GM04504 (cell line): Measurements from ENCODE around the gene CRACDL.

Source experiments
- DNase-seq: peaks from one replicate; pipeline ENCODE4 v3.0.0-alpha.2; 2012; ENCODE audit warnings: low read depth

Gene CRACDL

GRCh38 chr2:98801921-98802321 lies 134.1 kb downstream of the CRACDL start:
- no peak for DNase-seq

DNA sequence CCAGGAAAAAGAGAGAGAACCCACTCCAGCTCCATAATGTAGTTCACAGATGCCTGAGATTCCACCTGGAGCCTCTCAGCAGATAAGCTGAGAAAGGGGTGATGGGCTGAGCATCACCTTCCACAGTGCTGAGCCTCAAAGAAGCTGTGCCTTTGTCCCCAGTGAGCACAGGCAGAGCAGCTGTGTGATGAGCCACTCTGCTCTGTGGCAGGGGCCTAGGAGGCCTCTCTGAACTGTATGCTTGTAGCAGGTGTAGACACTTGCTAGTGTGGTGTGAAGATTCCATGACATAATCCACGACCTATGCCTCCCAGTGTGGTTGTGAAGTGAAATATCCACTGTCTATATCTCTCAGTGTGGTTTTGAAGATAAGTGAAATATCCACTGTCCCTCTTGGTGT lies 134.7 kb downstream of the CRACDL start:
- DNase-seq, result no peak

- no peak for DNase-seq
Observed at GRCh38 chr2:98800330-98801064, 135.5 kb downstream of the CRACDL start.

DNA sequence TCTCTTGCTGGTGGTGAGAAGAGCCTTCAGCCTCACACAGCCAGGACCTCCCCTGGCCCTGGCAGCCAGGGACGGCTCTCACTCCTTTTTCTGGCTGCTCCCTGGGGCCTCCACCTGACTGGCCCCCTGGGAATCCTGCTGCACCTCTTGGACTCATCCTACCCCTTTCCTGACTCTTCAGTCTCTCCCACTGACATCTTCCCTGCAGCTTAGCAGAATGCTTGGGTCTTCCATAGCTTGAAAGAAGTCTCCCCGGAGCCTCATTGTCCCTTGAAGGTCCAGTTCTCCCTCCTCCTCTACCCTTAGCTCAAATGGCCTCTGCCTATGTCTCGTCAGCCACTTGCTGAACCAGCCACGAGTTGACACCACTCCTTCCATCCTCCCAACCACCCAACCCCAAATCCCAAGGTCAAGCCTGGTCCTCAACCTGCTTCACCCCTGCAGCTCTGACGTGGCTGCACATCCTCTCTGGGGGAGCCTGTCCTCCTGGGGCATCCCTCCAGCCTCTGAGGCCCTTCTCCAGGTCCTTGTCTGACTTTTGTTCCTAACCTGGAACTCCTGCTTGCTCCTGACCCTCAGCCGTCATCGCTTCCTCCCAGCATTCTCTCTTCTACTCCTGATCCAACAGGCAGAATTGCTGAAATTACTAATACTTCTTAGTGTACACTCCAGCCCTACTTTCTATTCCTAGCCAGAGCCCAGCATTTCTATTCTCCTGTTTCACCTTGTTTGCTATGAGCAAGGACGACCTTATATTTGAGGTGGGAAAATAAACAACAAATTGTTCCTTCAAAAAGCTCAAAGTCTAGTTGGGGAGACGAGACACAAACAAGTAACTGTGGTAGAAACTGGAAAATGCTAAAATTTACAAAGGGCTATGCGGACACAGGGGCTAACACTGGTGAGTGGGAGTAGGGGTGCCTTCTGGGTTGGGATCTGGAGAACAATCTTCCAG lies 136.4 kb downstream of the CRACDL start:
- no peak for DNase-seq

DNA sequence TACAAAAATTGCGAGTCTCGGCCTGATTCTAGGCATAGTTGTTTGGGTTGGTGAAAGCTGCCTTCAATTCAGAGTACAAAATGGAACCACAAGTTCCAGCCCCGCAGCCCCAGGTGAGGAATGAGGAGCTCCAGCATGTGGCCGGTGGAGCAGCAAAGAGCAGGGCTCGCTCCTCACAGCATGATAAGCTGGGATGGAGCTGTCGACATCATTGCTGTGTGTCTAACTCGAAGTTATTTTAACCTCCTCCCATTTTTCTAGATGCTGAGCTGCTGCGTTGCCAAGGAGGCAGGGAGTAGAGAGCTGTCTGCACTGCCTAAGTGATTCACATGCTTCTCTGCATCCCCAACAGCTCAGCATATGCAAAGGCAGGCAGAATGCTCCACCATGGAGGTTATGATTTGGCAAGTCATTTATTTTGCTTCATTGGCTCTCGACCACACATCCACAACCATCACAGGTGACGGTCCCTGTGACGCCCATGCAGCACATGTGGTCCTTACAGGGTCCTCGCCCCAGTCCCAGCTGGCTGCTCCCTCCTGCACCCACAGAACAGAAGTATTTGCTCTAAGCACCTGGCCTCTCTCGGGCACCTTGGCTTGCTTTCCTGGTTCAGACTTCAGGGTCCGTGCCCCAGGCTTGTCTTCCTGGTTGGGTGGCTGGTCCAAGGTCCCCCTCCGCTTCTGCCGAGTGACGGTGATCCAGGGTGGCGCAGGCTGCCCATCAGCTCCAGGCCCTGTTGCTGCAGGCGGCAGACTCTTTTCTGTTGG lies 139.1 kb downstream of the CRACDL start:
- DNase-seq, result no peak

DNA sequence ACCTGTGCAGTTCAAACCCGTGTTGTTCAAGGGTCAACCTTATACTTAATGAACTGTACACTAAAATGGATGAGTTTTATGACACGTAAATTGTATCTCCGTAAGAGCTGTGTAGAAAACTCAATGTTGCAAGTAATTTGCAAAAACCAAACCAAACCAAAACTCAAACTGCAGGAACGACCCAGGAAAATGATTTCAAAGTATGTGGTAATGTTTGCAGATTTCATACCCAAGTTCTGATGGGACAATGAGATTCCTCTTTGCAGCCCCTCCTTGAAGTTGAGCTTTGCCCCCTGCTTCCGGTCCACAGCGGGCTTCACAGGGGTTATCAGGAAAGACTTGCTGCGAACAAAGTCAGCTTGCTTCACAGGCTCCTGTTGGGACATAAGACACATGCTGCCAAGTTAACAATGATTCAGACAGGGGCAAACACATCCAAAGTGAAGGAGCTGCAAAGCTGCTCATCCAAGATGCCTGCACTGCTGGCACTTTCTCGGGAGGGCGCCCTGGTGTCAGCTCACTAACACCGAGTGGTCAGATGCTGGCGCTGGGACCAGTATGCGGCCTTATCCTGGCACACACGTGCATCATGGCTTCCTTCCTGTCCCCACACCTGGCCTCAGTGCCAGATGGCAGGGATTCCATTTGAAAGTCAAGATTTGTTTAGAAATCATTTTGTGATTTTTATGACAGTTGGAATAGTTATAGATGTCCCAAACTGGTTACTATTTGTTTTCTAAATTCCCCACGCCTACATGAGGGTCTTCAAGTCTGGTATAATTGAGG lies 139.9 kb downstream of the CRACDL start:
- DNase-seq, result no peak

DNA sequence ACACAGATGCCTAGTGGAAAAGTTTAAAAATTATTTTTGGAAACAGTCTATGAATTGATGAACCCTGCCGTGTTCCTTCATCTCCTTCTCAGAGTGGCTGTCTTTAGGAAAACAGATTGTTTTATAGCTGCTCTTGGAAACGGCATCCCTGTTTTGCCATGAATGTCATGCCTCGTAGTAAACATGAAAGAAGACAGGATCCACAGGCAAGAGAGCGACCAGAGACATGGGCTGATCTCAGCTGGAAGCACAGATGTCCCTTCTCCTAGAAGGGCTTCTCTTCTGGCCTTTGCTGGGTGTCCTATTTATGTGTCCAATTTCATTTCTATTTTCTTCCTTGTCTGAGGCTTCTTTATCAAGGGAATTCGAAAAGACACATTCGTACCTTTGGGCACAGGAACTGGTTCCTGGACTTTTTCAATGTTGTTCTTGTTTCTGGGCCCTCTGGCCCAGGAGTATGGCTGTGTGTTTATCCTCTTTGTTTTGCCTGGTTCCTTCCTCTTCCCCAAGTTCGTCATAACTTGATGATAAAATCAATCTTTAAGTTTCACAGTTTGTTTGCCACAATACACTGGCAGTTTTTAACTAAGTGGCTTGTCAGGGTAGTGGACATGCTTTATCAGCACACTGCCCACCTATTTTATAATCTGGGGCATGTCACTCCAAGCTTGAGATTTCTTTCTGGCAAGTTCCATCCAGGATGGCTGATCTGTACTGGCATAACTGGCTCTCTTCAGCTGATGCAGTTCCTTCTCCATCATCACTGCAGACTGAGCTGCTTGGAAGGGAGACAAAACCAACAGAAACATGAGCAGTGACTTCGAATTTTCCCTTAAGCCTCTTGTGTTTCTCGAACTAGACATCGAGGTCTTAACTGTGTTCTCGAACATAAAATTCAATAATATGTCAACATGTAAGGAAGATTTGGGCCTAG lies 141.9 kb downstream of the CRACDL start:
- no peak for DNase-seq

GRCh38 chr2:98793275-98793674 lies 142.8 kb downstream of the CRACDL start:
- DNase-seq, result no peak

DNA sequence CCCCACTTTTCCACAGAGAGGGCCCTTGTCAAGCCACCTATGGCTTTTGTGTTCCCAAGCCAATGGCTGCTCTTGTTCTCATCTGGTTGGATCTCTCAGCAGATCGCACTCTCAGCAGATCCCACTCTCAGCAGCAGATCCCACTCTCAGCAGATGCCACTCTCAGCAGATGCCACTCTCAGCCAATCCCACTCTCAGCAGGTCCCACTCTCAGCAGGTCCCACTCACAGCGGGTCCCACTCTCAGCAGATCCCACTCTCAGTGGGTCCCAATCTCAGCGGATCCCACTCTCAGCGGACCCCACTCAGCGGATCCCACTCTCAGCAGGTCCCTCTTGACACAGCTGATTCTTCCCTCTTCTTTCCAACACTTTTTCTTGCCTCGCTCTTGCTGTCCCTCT lies 145.8 kb downstream of the CRACDL start:
- DNase-seq, result no peak

GRCh38 chr2:98787700-98788099 lies 148.3 kb downstream of the CRACDL start:
- DNase-seq, result no peak

GRCh38 chr2:98786179-98786578 lies 149.8 kb downstream of the CRACDL start:
- DNase-seq, result no peak

DNA sequence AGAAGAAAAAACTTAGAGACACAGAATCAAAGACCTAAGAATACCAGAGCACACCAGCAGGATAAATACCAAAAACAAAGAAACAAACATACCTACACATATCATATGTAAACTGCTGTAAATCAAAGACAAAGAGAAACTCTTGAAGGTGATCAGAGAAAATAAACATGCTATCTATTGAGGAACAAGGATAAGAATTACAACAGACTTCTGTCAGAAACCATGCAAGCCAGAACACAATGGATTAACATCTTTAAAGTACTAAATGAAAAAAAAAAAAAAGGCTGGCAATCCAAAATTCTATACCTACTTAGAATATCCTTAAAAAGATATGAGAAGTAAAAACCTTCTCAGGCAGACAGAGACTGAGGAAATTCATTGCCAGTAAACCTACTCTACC lies 153.5 kb downstream of the CRACDL start:
- no peak for DNase-seq

GRCh38 chr2:98781822-98782221 lies 154.2 kb downstream of the CRACDL start:
- no peak for DNase-seq

DNA sequence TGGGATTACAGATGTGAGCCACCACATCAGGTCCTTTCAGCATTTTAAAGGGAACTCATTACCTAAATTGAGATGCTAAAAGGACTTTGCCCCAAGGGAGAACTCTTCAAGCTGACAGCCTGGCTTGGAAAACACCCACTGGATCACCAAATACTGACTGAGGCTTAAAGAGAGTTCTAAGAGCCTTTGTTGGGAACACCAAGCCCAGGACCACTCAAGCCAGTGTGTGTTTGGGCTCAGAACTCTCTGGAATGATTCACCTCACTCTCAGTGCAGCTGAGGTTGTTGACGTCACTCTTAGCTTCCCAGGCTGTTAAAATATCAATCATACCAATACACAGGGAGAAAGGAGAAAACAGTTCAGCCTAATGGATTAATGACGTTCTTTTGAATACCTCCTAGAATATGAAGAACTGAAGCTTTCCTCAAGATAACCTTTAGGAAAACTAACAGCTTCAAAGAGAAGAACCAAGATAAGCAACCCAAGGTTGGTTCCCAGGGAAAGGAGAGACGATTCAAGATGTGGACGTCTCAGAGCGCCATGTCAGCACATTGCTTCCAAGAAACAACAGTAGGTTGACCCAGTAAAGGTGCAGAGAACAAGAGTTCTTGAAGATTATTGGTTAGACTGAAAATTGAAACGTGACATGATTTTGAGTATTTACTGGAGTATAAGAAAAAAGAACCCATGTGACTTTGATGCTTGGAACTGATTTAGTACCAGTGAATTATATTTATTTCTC lies 157.1 kb downstream of the CRACDL start:
- DNase-seq, result no peak

- no peak for DNase-seq
Observed at GRCh38 chr2:98778151-98778550, 157.9 kb downstream of the CRACDL start.

GRCh38 chr2:98777710-98778109 lies 158.3 kb downstream of the CRACDL start:
- DNase-seq, result no peak

- no peak for DNase-seq
Observed at GRCh38 chr2:98777076-98777475, 158.9 kb downstream of the CRACDL start.

DNA sequence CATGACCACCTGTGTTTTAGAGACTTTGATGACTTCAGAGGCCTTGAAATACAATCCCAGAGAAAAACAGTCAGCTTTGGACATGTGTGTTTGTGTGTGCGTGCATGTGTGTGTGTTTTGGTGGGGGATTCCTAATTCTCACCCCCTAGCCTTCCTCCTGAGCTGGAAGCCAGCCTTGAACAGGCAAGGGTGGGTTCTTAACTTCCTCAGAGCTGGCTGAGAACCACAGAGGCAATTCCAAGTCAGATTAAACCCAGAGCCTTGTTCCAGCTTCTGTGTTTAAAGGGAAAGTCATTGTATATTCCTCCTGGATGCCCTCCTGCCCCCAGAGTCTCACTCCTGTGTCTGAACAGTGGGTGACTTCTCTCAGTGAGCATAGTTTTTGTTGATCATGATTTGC lies 159.9 kb downstream of the CRACDL start:
- no peak for DNase-seq

DNA sequence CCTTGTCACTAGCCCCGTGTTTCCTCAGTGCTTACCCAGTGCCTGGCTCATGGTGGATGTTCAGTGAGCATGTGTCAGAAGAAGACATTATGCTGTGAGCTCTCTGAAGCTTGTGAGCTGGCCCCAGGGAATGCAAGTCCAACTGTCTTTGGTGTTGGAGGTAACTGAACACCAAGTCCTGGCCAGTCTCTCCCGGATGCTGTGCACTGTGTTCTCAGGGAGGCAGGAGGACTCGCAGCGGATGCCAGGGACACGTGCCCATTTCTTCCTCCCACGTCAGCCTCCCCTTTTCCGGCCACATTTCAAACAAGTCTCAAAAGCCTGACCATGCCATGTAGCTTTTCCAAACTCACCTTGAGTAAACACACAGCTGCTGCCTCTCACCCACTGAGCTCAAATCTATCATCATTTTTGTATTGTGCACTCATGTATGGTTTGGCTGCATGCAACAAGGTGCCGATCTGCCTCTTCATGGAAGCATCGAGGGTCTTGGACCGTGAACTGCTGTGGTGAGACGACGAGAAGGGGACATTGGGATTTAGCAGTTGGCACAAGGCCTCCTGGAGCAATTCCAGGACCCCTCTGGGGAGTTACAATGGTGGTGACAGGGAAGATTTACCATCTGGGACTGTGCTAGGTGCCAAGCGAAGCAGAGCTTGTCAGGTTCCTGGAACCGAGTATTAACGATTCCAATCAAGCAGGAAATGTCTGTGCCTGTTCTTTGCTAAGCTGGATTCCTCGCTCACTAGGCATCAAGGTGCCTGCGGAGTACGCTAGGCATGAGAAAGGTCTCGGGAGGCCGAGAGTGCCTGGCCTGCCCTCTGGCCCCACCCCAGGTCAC lies 160.7 kb downstream of the CRACDL start:
- DNase-seq, result no peak
